Frontal cortex (tissue), 4 donors: ENCODE results near the gene NQO1. TPM values are rescaled to one million over a fixed set of nuclear protein-coding genes. Genes with fewer than 3 reads are reported as not detected.
A peak's percentile ranks its signal among the peaks of the same experiment; 100 is the strongest.
"Not testable (repeated sequence)": the region's sequence is repeated elsewhere in the genome, so short reads cannot be mapped to it uniquely, and the experiment has no call there.

Source experiments
- DNase-seq, 2 donors: peaks; one replicate each; pipeline ENCODE4 v3.0.0; 2012; ENCODE audit warnings: low spot score in 2 of 2
- FAIRE-seq: peaks from 2 replicates; lab custom pipeline; 2012; peaks lifted over from hg19 to GRCh38; lab: Jason Lieb, UNC
- total RNA-seq: library from RNA; depleted of rRNA; stranded (reverse); fragments of >200 nt; gene quantifications from one replicate; pipeline ENCODE4 v1.2.3, GENCODE V29; 2014
- donor health status: control.
- donor health status: control.
- donor health status: control.

The NQO1 gene
- total RNA-seq, 1 donor from 2014 or later, result 4.1 TPM

DNA sequence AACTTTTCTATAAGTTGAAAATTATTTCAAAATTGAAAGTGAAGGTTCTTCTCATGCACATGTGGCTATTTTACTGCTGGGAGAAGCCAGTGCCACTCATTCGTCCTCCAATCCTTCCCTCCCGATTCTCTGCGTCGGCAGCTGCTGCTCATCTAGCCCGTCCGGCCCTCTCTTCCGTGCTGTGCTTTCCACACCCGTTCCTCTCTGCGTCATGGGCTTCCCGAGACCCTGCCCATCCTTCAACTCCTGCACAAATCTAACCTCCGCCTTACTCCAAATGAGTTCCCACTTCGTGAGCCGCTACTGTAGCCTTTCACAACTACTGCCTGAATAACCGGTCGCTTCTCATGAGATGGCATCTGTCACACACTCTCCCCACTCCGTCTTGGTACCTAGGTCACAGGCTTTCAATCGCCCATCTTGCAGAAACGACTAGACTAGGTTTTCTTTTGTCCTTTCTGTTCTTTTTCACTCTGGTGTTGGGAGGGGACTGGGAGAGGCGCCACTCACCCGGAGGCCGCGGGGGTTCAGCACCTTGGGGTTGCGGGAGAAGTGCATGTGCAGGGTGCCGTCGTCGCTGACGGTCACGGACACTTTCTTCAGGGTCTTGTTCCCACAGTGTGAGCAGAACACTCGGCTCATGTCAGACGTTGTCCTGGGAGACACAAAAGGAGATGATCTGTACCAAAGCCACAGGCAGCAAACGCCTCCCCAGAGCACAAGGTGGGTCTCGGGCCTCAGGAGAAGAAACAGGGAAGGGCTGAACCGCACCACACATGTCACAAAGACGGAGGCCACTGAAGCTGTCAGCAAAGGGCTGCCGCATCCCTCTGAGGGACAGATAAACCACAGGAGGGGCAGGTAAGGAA lies 18.2 kb upstream of the NQO1 start:
- FAIRE-seq (no peak), DNase-seq (no peak)

DNA sequence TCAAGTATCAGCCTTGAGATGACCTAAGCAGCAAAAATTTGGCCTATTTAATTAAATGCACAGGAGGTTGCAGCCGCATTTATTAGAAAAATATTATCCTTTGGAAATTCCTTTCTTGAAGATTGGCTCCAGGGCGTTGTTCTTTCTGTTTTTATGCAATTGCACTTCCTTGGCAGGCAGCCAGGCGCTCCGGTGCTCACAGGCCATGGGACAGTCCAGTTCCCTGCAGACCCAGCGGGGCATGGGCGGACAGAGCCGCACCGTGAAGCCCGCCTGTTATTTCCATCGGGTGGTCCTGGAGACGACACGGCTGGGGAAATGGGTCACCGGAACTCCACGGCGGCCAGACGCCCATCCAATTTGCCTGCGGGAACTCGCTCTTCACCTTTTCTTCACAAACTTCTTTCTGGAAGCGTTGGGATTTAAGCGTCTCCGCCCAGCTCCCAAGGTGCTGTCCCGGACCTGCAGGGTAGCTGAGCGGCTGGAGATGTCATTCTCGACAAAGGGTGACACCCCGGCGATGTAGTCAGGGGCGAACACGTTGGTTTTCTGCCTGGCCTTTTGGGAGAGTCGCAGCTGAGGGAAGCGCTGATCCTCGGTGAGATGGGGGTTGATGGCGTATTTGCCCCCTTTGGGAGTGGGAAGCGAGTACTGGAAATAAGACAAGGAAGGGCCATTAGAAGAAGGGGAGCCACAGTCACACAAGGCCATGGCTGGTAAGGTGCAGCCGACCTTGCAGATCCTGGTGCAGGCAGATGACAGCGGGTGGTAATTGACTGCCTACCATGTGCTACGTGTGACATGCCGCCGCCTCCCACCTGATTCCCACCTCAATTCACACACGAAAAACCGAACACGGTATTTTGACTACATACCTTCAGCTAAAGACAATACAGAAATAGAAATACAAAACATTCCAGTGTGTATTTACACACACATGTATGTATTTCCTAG lies 15.9 kb upstream of the NQO1 start:
- FAIRE-seq (no peak), DNase-seq (peak in 1 of 2 donors; percentile 26)

GRCh38 chr16:69741519-69741918 lies 15.2 kb upstream of the NQO1 start:
- peak in 1 of 2 donors; percentile 28 for DNase-seq
- no peak for FAIRE-seq

GRCh38 chr16:69732101-69732500 lies 5.7 kb upstream of the NQO1 start:
- no peak for DNase-seq
- no peak for FAIRE-seq

DNA sequence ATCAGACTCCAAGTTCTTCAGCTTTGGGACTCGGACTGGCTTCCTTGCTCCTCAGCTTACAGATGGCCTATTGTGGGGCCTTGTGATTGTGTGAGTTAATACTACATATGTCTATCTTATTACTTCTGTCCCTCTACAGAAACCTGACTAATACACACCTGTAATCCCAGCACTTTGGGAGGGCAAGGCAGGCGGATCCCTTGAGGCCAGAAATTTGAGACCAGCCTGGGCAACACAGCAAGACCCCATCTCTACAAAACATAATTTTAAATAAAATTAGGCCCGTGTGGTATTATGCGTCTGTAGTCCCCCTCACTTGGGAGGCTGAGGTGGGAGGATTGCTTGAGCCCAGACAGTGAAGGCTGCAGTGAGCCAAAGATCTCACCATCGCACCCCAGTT lies 4.9 kb upstream of the NQO1 start:
- not testable (repeated sequence) for FAIRE-seq, DNase-seq

- not testable (repeated sequence) for FAIRE-seq, DNase-seq
Measured at GRCh38 chr16:69729030-69729429, 2.7 kb upstream of the NQO1 start.

DNA sequence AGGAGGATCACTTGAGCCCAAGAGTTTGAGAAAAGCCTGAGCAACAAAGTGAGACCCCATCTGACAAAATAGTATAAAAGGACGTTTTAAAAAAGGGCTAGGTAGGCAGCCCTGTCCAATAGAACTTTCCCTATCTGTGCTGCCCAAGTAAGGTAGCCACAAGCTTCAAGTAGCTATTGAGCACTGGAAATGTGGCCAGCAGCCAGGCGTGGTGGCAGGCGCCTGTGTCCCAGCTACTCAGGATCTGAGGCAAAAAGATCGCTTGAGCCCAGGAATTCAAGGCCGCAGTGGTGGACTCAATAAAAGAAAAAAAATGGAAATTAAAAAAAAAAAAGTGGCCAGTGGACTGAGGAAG lies 1.5 kb upstream of the NQO1 start:
- DNase-seq, result no peak
- FAIRE-seq, result no peak

DNA sequence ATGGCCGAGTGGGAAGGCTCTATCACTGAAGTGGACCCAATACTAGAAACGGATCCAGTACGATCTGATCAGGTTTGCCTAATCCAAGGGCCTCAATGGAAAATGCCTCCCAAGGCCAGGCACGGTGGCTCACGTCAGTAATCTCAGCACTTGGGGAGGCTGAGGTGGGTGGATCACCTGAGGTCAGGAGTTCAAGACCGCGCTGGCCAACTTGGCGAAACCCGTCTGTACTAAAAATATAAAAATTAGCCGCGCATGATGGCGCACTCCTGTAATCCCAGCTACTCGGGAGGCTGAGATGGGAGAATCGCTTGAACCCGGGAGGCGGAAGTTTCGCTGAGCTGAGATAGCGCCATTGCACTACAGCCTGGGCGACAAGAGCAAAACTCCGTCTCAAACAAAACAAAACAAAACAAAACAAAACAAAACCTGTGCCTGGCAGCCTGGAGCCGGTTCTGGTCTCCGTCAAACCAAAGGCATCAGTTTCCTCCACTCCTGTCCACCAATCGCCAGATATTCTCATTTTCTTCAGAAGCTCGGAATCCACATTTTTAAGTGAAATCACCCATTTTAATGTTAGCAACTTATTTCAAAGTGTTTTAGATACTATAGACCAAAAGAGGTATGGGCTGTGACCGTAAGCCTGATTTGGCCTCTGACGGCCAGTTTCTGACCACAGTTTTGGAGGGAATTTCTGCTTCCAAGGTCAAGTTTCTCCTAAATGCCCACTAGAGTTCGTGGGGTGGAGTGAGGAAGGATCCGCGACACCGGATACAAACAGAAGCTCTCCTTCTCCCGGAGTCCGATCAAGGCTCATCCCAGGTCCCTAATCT lies 664 bp downstream of the NQO1 start:
- no peak for FAIRE-seq
- DNase-seq, result no peak

DNA sequence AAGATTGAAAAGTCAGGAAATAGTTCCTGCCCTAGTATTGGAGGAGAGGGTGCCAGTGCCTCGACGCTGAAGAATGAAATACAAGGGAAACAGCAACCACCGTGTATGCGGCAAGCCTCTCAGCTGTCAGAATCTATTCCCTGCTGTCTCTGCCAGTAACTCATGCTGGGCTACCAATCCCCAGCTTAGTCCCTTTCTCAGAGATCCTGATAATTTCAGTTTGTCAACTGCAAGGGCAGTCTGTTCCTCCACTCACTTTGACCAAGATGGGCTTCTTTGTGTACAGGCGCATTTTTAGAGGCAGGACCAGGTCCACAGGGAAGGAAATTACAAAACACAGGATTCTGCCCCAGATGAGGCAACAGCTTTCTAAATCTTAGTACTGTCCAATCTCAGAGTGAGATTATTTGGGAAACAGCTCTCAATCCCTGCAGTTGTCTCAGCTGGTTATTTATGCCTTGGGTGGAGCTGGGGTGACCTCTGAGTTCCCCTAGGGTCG lies 1.3 kb downstream of the NQO1 start:
- DNase-seq, result no peak
- FAIRE-seq, result no peak

- DNase-seq (no peak), FAIRE-seq (no peak)
Measured at GRCh38 chr16:69724414-69724873, 1.9 kb downstream of the NQO1 start.

- no peak for DNase-seq
- FAIRE-seq, result no peak
Measured at GRCh38 chr16:69721441-69721957, 4.9 kb downstream of the NQO1 start.

- FAIRE-seq (no peak), DNase-seq (no peak)
Measured at GRCh38 chr16:69720822-69721430, 5.4 kb downstream of the NQO1 start.

DNA sequence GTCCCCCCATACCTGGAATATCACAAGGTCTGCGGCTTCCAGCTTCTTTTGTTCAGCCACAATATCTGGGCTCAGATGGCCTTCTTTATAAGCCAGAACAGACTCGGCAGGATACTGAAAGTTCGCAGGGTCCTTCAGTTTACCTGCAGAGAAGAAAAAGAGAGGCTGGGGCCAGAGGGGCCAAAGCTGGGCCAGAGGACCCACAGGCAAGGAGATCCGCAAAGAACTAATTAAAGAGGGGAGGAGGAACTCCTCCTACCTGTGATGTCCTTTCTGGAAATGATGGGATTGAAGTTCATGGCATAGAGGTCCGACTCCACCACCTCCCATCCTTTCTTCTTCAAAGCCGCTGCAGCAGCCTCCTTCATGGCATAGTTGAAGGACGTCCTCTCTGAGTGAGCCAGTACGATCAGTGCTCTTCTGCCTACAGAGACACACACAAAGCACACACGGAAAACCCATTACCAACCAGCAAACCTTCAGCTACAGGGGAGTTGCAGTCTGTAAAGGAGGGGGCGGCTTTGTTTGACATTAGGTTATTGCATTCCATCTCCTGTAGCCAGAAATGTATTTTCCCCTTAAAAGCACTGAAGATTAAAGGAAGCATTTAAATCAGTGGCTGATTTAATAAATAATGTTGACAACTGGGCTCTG lies 8.1 kb downstream of the NQO1 start:
- FAIRE-seq (no peak), DNase-seq (no peak)

- DNase-seq, result no peak
Measured at GRCh38 chr16:69717066-69717465, 9.3 kb downstream of the NQO1 start.

GRCh38 chr16:69712914-69713581 lies 13.3 kb downstream of the NQO1 start:
- FAIRE-seq, result no peak

More at GRCh38 chr16:69717066-69717465, 9.3 kb downstream of the NQO1 start:
- FAIRE-seq, result no peak

GRCh38 chr16:69712277-69712676 lies 14.1 kb downstream of the NQO1 start:
- FAIRE-seq, result no peak
- DNase-seq, result no peak

More at GRCh38 chr16:69712914-69713581, 13.3 kb downstream of the NQO1 start:
- DNase-seq, result no peak

GRCh38 chr16:69711115-69711740 lies 15.1 kb downstream of the NQO1 start:
- no peak for FAIRE-seq
- DNase-seq, result no peak
